Tongue (tissue), 2 donors: ENCODE results near the gene ZNF275. TPM values are rescaled to one million over a fixed set of nuclear protein-coding genes. Genes with fewer than 3 reads are reported as not detected.
"Not testable (repeated sequence)": the region's sequence is repeated elsewhere in the genome, so short reads cannot be mapped to it uniquely, and the experiment has no call there.

Experiments
- DNase-seq: peaks from one replicate; pipeline ENCODE4 v3.0.0-alpha.2; 2015
- total RNA-seq: library from RNA; depleted of rRNA; stranded (reverse); fragments of >200 nt; gene quantifications from one replicate; pipeline ENCODE4 v1.2.3, GENCODE V29; 2014

ZNF275 gene
- total RNA-seq, 1 donor from 2014 or later = 10.6 TPM

GRCh38 chrX:153319295-153320046 is 14.5 kb upstream of the ZNF275 start:
- DNase-seq = no peak

DNA sequence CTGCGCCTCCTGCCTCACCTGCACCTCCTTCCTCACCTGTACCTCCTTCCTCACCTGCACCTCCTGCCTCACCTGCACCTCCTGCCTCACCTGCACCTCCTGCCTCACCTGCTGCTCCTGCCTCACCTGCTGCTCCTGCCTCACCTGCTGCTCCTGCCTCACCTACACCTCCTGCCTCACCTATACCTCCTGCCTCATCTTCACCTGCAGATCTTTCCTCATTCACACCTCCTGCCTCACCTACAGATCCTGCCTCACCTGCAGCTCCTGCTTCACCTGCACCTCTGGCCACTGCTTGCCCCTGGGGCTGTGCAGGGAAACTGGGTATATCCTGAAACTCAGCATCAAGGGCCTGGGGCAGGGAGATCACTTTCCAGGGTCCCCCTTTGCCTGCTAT is 13.9 kb upstream of the ZNF275 start:
- not testable (repeated sequence) for DNase-seq

- DNase-seq = no peak
Observed at GRCh38 chrX:153320555-153321184, 13.3 kb upstream of the ZNF275 start.

- DNase-seq = no peak
Observed at GRCh38 chrX:153321381-153322124, 12.4 kb upstream of the ZNF275 start, which contains the start of gene PNMA6F. Gene PNMA6F (minus strand): TSS chrX:153321767. CDS start chrX:153320674, 1,093 bp downstream.

GRCh38 chrX:153327561-153327960 is 6.4 kb upstream of the ZNF275 start:
- DNase-seq = no peak

- no peak for DNase-seq
Observed at GRCh38 chrX:153333266-153333665, 687 bp upstream of the ZNF275 start.

DNA sequence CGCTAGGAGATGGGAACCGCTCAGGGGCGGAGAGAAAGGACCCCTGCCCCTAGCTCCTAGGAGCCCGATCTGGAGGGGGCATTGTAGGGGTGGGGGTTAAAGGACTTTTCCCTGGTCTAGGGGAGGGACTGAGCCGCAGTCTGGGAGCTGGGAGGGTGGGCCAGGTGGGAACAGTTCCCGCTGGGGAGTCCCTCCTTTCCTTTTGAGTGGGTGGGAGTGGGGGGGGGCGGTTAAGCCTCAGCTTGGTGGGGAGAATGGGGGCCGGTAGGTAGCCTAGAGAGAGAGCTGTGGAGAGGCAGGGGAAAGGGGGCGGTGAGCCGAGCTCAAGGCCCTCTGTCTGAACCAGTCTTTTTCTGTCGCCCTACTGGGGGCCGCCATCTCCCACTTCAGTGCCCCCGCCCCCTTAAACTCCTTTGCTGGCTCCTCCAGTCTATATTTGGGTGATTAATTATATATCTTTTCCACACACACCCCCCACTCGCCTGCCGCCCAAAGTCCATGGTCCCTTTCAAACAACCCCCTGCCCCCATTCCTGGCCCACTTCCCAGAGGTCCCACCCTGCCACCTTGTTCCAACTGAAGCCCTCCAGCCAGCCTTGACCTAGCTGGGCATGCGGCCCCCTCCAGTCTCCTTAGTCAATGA is 822 bp downstream of the ZNF275 start:
- no peak for DNase-seq

- DNase-seq = no peak
Observed at GRCh38 chrX:153336121-153336894, 2.4 kb downstream of the ZNF275 start.

DNA sequence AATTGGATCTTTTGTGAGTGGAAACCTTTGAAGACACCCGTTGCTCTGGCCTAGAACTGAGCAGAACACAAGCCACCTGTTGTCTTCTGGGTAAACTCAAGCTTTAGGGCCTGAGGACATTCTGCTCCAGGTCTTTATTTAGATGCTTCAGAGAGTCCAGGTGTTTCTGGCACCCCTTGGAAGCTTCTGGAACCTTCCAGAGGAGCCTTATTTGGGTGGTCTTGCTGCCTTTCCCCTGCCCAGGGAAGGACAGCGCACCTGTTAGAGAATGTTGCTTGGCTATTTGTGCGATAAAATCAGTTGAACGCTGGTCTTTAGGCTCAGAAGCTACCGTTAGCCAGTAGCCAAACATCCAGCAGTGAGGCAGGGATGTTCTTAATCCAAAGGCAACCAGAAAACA is 3.0 kb downstream of the ZNF275 start:
- no peak for DNase-seq

- DNase-seq = no peak
Observed at GRCh38 chrX:153338836-153339235, 4.9 kb downstream of the ZNF275 start.

DNA sequence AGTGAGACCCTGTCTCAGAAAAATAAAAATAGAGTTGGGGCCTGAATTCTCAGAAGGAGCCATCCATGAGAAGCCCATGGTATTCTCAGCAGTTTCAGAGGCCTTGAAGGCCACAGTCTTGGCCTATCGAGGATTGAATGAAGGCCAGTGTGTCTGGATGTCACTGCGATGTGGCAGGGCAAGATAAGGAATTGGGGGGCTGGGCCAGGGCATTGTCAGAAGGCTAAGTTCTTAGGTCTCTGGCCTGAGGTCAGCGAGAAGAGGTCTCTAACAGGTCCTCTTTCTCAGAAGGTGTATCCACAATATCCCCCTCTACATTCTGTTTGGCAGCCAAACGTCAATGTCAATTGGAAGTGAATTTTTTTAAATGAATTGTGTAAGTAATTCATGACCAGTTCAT is 5.7 kb downstream of the ZNF275 start:
- no peak for DNase-seq

DNA sequence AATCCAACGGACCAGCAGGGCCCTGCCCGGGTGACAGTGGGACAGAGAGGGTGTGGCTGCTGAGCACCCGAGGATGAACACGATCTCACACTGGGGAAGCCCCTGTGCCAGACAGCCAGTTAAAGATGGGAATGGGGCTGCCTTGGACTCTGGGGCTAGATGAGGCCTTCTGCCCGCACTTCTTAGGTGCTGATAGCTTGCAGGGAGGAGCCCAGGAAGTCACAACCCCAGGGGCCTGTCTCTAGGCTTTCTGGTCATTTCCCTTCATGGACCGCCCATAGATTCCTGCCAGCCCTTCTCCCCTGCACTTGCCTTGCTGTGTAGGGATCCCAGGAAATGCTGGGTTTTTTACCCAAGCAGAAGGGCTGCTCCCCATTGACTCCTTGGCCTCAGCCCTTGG is 6.2 kb downstream of the ZNF275 start:
- DNase-seq = no peak

- no peak for DNase-seq
Observed at GRCh38 chrX:153342762-153343558, 9.0 kb downstream of the ZNF275 start.

- DNase-seq = no peak
Observed at GRCh38 chrX:153343674-153344073, 9.7 kb downstream of the ZNF275 start.

- no peak for DNase-seq
Observed at GRCh38 chrX:153347530-153347929, 13.6 kb downstream of the ZNF275 start.

DNA sequence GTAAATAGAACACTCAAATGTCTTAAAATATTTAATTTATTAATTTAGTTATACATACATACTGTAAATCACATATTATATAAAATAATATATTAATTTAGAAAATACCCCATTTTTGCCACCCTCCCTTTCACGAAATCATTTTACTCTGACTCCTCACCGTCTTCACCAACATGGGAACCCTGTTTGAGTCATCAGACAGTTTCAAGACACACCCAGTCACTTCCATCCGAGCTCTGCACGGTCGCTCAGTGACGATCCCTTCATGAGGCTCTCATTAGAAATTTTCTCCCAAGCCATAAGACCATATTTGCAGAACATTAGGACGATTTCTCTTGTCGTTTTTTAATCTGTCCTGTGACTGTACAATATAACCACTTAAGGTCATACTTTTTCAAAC is 14.5 kb downstream of the ZNF275 start:
- no peak for DNase-seq

- no peak for DNase-seq
Observed at GRCh38 chrX:153349952-153350351, 16.0 kb downstream of the ZNF275 start.

- DNase-seq = no peak
Observed at GRCh38 chrX:153351981-153352380, 18.0 kb downstream of the ZNF275 start.

DNA sequence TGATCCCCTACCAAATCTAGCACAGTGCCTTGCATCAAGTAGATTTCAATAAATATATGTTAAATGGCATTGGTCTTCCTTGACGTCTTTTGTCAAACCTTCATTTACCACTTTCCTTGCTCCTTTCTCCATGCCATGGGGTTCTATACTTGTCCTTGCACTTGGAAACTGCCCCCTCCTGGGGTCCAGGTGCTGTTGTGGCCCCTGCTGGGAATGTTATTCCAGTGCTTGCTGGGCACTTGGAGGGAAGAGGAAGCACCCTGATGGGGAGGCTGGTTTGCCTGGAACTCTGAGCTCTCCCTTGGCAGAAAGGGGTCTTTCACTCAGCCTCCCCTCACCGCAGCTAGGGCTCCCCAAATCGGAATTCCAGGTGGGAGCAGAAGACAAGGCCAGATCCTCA is 18.9 kb downstream of the ZNF275 start:
- DNase-seq = no peak

DNA sequence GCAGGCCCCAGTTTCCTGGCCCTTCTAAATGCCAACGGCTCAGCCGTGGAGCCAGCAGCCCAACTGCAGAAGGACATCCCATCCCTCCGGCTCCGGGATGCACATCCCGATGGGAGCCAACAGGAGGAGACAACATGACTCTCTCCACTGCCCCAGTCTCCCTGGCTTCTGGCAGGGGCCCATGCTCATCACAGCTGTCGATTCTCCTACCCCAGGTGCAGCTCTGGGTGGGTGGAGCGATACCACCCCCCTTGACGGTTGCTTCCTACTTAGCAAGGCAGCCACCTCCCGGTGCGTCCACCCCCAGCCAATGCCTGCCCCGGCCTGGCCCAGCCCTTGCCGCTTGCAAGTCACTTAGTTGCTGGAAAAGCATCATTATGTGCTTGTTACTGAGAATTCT is 19.5 kb downstream of the ZNF275 start:
- no peak for DNase-seq

GRCh38 chrX:153357877-153358276 is 23.9 kb downstream of the ZNF275 start:
- DNase-seq = no peak
